SH-SY5Y (cell line): ENCODE results near the gene FHL1.

Experiments
- GATA2 ChIP-seq: IDR thresholded peaks from 2 replicates; pipeline ENCODE4 v1.6.1; 2011; ENCODE audit warnings: mild to moderate bottlenecking, low read depth, low read length
- GATA3 ChIP-seq: IDR thresholded peaks from 2 replicates; pipeline ENCODE4 v1.6.1; 2011; ENCODE audit warnings: low read depth, mild to moderate bottlenecking, low read length, moderate library complexity

GRCh38 chrX:136112778-136113177 lies 34.6 kb upstream of the FHL1 start:
- TF ChIP-seq GATA3: no peak
- TF ChIP-seq GATA2: no peak
